IMR-90 (cell line): ENCODE data around the gene SMYD4.

Experiments used
- CEBPB ChIP-seq: IDR thresholded peaks from 2 replicates; pipeline ENCODE4 v1.6.1; 2012; ENCODE audit warnings: low read depth, low read length, improper control_type of control experiment
- CTCF ChIP-seq: conservative IDR thresholded peaks from 2 replicates; pipeline ENCODE4 v1.5.1; 2012; ENCODE audit warnings: mild to moderate bottlenecking, low read depth, low read length, improper control_type of control experiment
- ELK1 ChIP-seq: fragments of 150-350 bp; IDR thresholded peaks from 2 replicates; pipeline ENCODE4 v1.6.1; 2016; ENCODE audit warnings: low read depth, mild to moderate bottlenecking, low read length, moderate library complexity, borderline replicate concordance
- FOS ChIP-seq: fragments of 150-350 bp; IDR thresholded peaks from 2 replicates; pipeline ENCODE4 v1.6.1; 2016; ENCODE audit warnings: low read depth, low read length
- MAFK ChIP-seq: IDR thresholded peaks from 2 replicates; pipeline ENCODE4 v1.6.1; 2012; ENCODE audit warnings: low read depth, low read length, improper control_type of control experiment
- MAZ ChIP-seq: IDR thresholded peaks from 2 replicates; pipeline ENCODE4 v1.6.1; 2012; ENCODE audit warnings: low read depth, mild to moderate bottlenecking, low read length, improper control_type of control experiment, moderate library complexity, borderline replicate concordance
- MXI1 ChIP-seq: IDR thresholded peaks from 2 replicates; pipeline ENCODE4 v1.6.1; 2012; ENCODE audit warnings: low read depth, mild to moderate bottlenecking, low read length, moderate library complexity, borderline replicate concordance
- NFE2L2 ChIP-seq: fragments of 150-350 bp; IDR thresholded peaks from 2 replicates; pipeline ENCODE4 v1.6.1; 2016; ENCODE audit warnings: low read depth, mild to moderate bottlenecking, low read length
- POLR2A ChIP-seq: IDR thresholded peaks from 2 replicates; pipeline ENCODE4 v1.6.1; 2012; ENCODE audit warnings: mild to moderate bottlenecking, low read depth, low read length
- RAD21 ChIP-seq: IDR thresholded peaks from 2 replicates; pipeline ENCODE4 v1.6.1; 2012; ENCODE audit warnings: low read length, improper control_type of control experiment
- RFX5 ChIP-seq: IDR thresholded peaks from 2 replicates; pipeline ENCODE4 v1.8.0; 2012; ENCODE audit warnings: low read depth, mild to moderate bottlenecking, low read length, moderate library complexity
- USF2 ChIP-seq: fragments of 150-350 bp; IDR thresholded peaks from 2 replicates; pipeline ENCODE4 v1.6.1; 2017; ENCODE audit warnings: mild to moderate bottlenecking, antibody characterized with exemption, low read length, low read depth

- TF ChIP-seq CTCF = no peak
- no peak for TF ChIP-seq POLR2A
- TF ChIP-seq CEBPB = no peak
- no peak for TF ChIP-seq RAD21
- TF ChIP-seq NFE2L2 = no peak
- TF ChIP-seq RFX5 = no peak
- TF ChIP-seq ELK1 = no peak
- no peak for TF ChIP-seq FOS
- TF ChIP-seq MAZ = no peak
- TF ChIP-seq USF2 = no peak
- no peak for TF ChIP-seq MXI1
- no peak for TF ChIP-seq MAFK
Observed at GRCh38 chr17:1829216-1829591, 498 bp downstream of the SMYD4 start.
